Ovary (tissue), 3 donors: ENCODE results near the gene SLC4A5.

Experiments used
- POLR2A ChIP-seq: fragments of 450-650 bp; IDR thresholded peaks from one replicate; pipeline ENCODE4 v1.6.1; 2017; ENCODE audit warnings: antibody characterized with exemption, mild to moderate bottlenecking, moderate library complexity
- TF ChIP-seq, protein P1 (sequence below), 3 donors: fragments of 450-650 bp in 2 of 3; fragments of 200-600 bp in 1 of 3; IDR thresholded peaks; one replicate each; pipeline versions ENCODE4 v1.5.1 to v1.8.0; 2016 to 2022; ENCODE audit warnings: antibody characterized with exemption in 3 of 3, mild to moderate bottlenecking in 1 of 3
- donor health status: DM: no; HTN: no; CAD: no.

DNA sequence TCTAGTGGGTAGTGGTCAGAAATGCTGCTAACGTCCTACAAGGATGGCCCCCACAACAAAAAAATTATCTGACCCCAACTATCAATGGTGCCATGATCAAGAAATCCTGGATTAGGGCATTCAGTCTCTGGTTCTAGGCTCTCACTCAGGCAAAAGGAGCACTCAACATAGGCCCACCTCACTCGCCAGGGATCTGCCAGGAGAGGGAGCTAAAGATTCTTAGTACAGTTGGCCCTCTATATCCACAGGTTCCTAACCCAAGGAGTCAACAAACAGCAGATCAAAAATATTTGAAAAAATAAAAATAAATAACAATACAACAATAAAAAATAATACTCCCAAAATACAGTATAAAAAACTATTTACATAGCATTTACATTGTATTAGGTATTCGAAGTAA is 10.0 kb downstream of the SLC4A5 start:
- TF ChIP-seq, protein P1, sequence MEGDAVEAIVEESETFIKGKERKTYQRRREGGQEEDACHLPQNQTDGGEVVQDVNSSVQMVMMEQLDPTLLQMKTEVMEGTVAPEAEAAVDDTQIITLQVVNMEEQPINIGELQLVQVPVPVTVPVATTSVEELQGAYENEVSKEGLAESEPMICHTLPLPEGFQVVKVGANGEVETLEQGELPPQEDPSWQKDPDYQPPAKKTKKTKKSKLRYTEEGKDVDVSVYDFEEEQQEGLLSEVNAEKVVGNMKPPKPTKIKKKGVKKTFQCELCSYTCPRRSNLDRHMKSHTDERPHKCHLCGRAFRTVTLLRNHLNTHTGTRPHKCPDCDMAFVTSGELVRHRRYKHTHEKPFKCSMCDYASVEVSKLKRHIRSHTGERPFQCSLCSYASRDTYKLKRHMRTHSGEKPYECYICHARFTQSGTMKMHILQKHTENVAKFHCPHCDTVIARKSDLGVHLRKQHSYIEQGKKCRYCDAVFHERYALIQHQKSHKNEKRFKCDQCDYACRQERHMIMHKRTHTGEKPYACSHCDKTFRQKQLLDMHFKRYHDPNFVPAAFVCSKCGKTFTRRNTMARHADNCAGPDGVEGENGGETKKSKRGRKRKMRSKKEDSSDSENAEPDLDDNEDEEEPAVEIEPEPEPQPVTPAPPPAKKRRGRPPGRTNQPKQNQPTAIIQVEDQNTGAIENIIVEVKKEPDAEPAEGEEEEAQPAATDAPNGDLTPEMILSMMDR (IDR thresholded peaks at IDR 0.05) = no peak
- no peak for TF ChIP-seq POLR2A
